IMR-90 (cell line): ENCODE data around the gene MBOAT2.

Experiments
- CHD1 ChIP-seq: IDR thresholded peaks from 2 replicates; pipeline ENCODE4 v1.6.1; 2012; ENCODE audit warnings: low read depth, low read length, improper control_type of control experiment
- CTCF ChIP-seq: conservative IDR thresholded peaks from 2 replicates; pipeline ENCODE4 v1.5.1; 2012; ENCODE audit warnings: mild to moderate bottlenecking, low read depth, low read length, improper control_type of control experiment
- MAFK ChIP-seq: IDR thresholded peaks from 2 replicates; pipeline ENCODE4 v1.6.1; 2012; ENCODE audit warnings: low read depth, low read length, improper control_type of control experiment
- POLR2A ChIP-seq: IDR thresholded peaks from 2 replicates; pipeline ENCODE4 v1.6.1; 2012; ENCODE audit warnings: mild to moderate bottlenecking, low read depth, low read length
- RAD21 ChIP-seq: IDR thresholded peaks from 2 replicates; pipeline ENCODE4 v1.6.1; 2012; ENCODE audit warnings: low read length, improper control_type of control experiment
- RCOR1 ChIP-seq: IDR thresholded peaks from 2 replicates; pipeline ENCODE4 v1.6.1; 2012; ENCODE audit warnings: mild to moderate bottlenecking, low read length, improper control_type of control experiment; ENCODE audit not compliant: insufficient replicate concordance
- SMC3 ChIP-seq: fragments of 150-350 bp; IDR thresholded peaks from 2 replicates; pipeline ENCODE4 v1.6.1; 2016; ENCODE audit warnings: low read depth, mild to moderate bottlenecking, antibody characterized with exemption, low read length, moderate library complexity

- TF ChIP-seq CTCF, result no peak
- TF ChIP-seq SMC3, result no peak
- TF ChIP-seq RCOR1, result no peak
- no peak for TF ChIP-seq MAFK
- TF ChIP-seq POLR2A, result no peak
- TF ChIP-seq CHD1, result no peak
- no peak for TF ChIP-seq RAD21
Observed at GRCh38 chr2:8981876-8982275, 21.6 kb downstream of the MBOAT2 start.
